GM23338 (cell line): ENCODE results near the gene ATF6. TPM values are rescaled to one million over a fixed set of nuclear protein-coding genes. Genes with fewer than 3 reads are reported as not detected.

Experiments
- ATAC-seq: fragments of 200-7000 bp; cut with Tn5 transposase; 3 replicates; pipeline ENCODE4 v1.9.1; 2020
- DNase-seq: peaks from one replicate; pipeline ENCODE4 v3.0.0-alpha.2; 2015; ENCODE audit warnings: low spot score
- H2AFZ ChIP-seq: fragments of 200-600 bp; sonication (generic); 2 replicates; pipeline ENCODE4 v1.8.0; 2016; ENCODE audit warnings: antibody characterized with exemption, mild to moderate bottlenecking, moderate library complexity
- H3F3A ChIP-seq: fragments of 200-600 bp; sonication (generic); replicated peaks from 2 replicates; pipeline ENCODE4 v1.8.0; 2017; ENCODE audit warnings: antibody characterized with exemption, mixed run types, low read depth
- H3K27ac ChIP-seq: fragments of 200-600 bp; sonication (generic); 2 replicates; pipeline ENCODE4 v1.6.1; 2016; ENCODE audit warnings: low read depth
- H3K27me3 ChIP-seq: fragments of 200-600 bp; sonication (generic); 2 replicates; pipeline ENCODE4 v1.8.0; 2016; ENCODE audit warnings: mild to moderate bottlenecking, mixed run types, moderate library complexity; ENCODE audit not compliant: insufficient read depth
- H3K36me3 ChIP-seq: fragments of 200-600 bp; sonication (generic); 2 replicates; pipeline ENCODE4 v1.8.0; 2016; ENCODE audit warnings: mild to moderate bottlenecking; ENCODE audit not compliant: insufficient read depth
- H3K4me1 ChIP-seq: fragments of 200-600 bp; sonication (generic); 2 replicates; pipeline ENCODE4 v1.8.0; 2016; ENCODE audit warnings: mild to moderate bottlenecking, moderate library complexity; ENCODE audit not compliant: insufficient read depth
- H3K4me2 ChIP-seq: fragments of 200-600 bp; sonication (generic); 2 replicates; pipeline ENCODE4 v1.7.1; 2017; ENCODE audit warnings: mixed run types
- H3K4me3 ChIP-seq: fragments of 200-600 bp; sonication (generic); 2 replicates; pipeline ENCODE4 v1.6.1; 2016; ENCODE audit warnings: mixed run types
- H3K79me2 ChIP-seq: fragments of 200-600 bp; sonication (generic); replicated peaks from 2 replicates; pipeline ENCODE4 v1.8.0; 2017; ENCODE audit warnings: mild to moderate bottlenecking; ENCODE audit not compliant: insufficient read depth
- H3K9me2 ChIP-seq: fragments of 200-600 bp; sonication (generic); 2 replicates; pipeline ENCODE4 v1.8.0; 2017; ENCODE audit not compliant: insufficient read depth
- H4K20me1 ChIP-seq: fragments of 200-600 bp; sonication (generic); replicated peaks from 2 replicates; pipeline ENCODE4 v1.8.0; 2017; ENCODE audit warnings: mild to moderate bottlenecking; ENCODE audit not compliant: insufficient read depth
- H3K27ac Mint-ChIP-seq: 2 replicates; pipeline ENCODE4 v1.8.0; 2020; ENCODE audit warnings: inconsistent platforms, mild to moderate bottlenecking, moderate library complexity, mixed read lengths
- H3K27me3 Mint-ChIP-seq: 3 replicates; pipeline ENCODE4 v1.8.0; 2022; ENCODE audit warnings: low read depth, mild to moderate bottlenecking, moderate library complexity, mixed read lengths, inconsistent platforms; ENCODE audit not compliant: insufficient read depth, poor library complexity
- H3K36me3 Mint-ChIP-seq: 3 replicates; pipeline ENCODE4 v1.8.0; 2021; ENCODE audit warnings: low read depth, mild to moderate bottlenecking, inconsistent platforms, moderate library complexity, mixed read lengths
- H3K4me1 Mint-ChIP-seq: 3 replicates; pipeline ENCODE4 v1.8.0; 2020; ENCODE audit warnings: mild to moderate bottlenecking, inconsistent platforms, mixed read lengths
- H3K4me3 Mint-ChIP-seq: 3 replicates; pipeline ENCODE4 v1.8.0; 2021; ENCODE audit warnings: moderate library complexity, mild to moderate bottlenecking, inconsistent platforms, mixed read lengths
- H3K9me3 Mint-ChIP-seq: 3 replicates; pipeline ENCODE4 v1.8.0; 2020; ENCODE audit warnings: moderate library complexity, mild to moderate bottlenecking, inconsistent platforms, mixed read lengths
- CTCF ChIP-seq, 2 experiments: fragments of 200-600 bp in 1 of 2; sonication (generic) in 1 of 2; conservative IDR thresholded peaks; 2 replicates each; pipeline versions ENCODE4 v1.5.1 to v1.6.1; 2016 to 2017; ENCODE audit warnings: antibody characterized with exemption in 2 of 2, low read depth in 2 of 2, mild to moderate bottlenecking in 2 of 2, moderate library complexity in 1 of 2
- ETS1 ChIP-seq: IDR thresholded peaks from 2 replicates; pipeline ENCODE4 v1.6.1; 2016; ENCODE audit warnings: antibody characterized with exemption
- EZH2phosphoT487 ChIP-seq: fragments of 200-600 bp; sonication (generic); IDR thresholded peaks from one replicate; pipeline ENCODE4 v1.8.1; 2018; ENCODE audit warnings: antibody characterized with exemption; ENCODE audit not compliant: unreplicated experiment
- JUNB ChIP-seq: IDR thresholded peaks from one replicate; pipeline ENCODE4 v1.6.1; 2016; ENCODE audit warnings: antibody characterized with exemption; ENCODE audit not compliant: unreplicated experiment
- NANOG ChIP-seq: IDR thresholded peaks from 2 replicates; pipeline ENCODE4 v1.6.1; 2016; ENCODE audit warnings: antibody characterized with exemption, borderline replicate concordance
- POLR2AphosphoS5 ChIP-seq: IDR thresholded peaks from 2 replicates; pipeline ENCODE4 v1.6.1; 2016; ENCODE audit warnings: antibody characterized with exemption, low read depth
- REST ChIP-seq: IDR thresholded peaks from one replicate; pipeline ENCODE4 v1.6.1; 2018; ENCODE audit warnings: antibody characterized with exemption; ENCODE audit not compliant: unreplicated experiment
- STAT1 ChIP-seq: IDR thresholded peaks from one replicate; pipeline ENCODE4 v1.6.1; 2016; ENCODE audit warnings: antibody characterized with exemption; ENCODE audit not compliant: unreplicated experiment
- ZNF114 ChIP-seq: fragments of 250-450 bp; sonication (Bioruptor Pico); IDR thresholded peaks from 2 replicates; pipeline ENCODE4 v1.5.0; 2020; ENCODE audit warnings: mild to moderate bottlenecking, moderate library complexity
- ZNF331 ChIP-seq: fragments of 250-450 bp; sonication (Bioruptor Pico); IDR thresholded peaks from 2 replicates; pipeline ENCODE4 v1.5.0; 2020; ENCODE audit warnings: low read depth, mild to moderate bottlenecking, moderate library complexity
- polyA plus RNA-seq: library from polyadenylated mRNA; unstranded; fragments of >200 nt; fragmentation: Nextera tagmentation; extraction: Ambion mirVana; gene quantifications from 2 replicates; pipeline ENCODE4 v1.2.1, GENCODE V29; 2016
- total RNA-seq: library from RNA; depleted of rRNA; stranded (reverse); fragments of >200 nt; shearing (Covaris generic); gene quantifications from 2 replicates; pipeline ENCODE4 v1.2.3, GENCODE V29; 2014

ATF6 gene
- total and polyA plus RNA-seq, 2 experiments from 2014 or later = 5.0 to 13.5 TPM

DNA sequence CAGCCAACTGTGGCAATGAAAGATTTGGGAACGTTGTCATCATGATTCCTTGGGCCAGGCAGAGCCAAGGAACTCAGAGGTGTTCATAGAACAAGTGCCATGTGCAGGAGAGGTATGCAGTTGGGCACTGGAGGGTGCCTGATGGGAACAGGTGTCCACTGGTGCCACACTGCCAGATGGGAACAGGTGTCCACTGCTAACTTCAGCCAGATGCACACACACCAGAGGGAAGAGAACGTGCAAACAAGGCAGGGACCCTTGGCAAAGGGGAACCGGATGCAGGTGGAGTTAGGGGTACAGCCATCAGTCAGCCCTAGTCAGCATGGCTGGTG is 244.0 kb downstream of the ATF6 start:
- H4K20me1 ChIP-seq = no peaks in the 10 kb centered on the region
- Mint-ChIP-seq H3K36me3 (peaks cover 13% of the 10 kb centered on the region; the same call in 1 of the 3 replicates), H3K4me3 (no peak overlapping the region), H3K27me3 (peaks cover 3% of the 10 kb centered on the region), H3K4me1 (peaks cover 32% of the 10 kb centered on the region), H3K27ac (no peak overlapping the region), H3K9me3 (peaks cover 3% of the 10 kb centered on the region; the same call in 2 of the 3 replicates)
- DNase-seq = no peak
- peaks cover 15% of the 10 kb centered on the region; the same call in 1 of the 2 replicates for H3K4me1 ChIP-seq
- H3K27me3 ChIP-seq = no peaks in the 10 kb centered on the region
- TF ChIP-seq ETS1 (no peak), STAT1 (no peak), EZH2phosphoT487 (no peak), REST (no peak)
- no peak for ATAC-seq
- H3K79me2 ChIP-seq = no peaks in the 10 kb centered on the region
- H3K4me3 ChIP-seq = no peak overlapping the region
- H3K4me2 ChIP-seq = no peak overlapping the region
- H3F3A ChIP-seq = no peaks in the 10 kb centered on the region
- no peak overlapping the region for H2AFZ ChIP-seq
- no peak overlapping the region for H3K27ac ChIP-seq
- no peaks in the 10 kb centered on the region for H3K9me2 ChIP-seq
- H3K36me3 ChIP-seq = no peaks in the 10 kb centered on the region

GRCh38 chr1:162011337-162012012 is 245.4 kb downstream of the ATF6 start:
- Histone ChIP-seq H3K9me2 (no peaks in the 10 kb centered on the region), H3F3A (no peaks in the 10 kb centered on the region), H3K27me3 (no peaks in the 10 kb centered on the region), H4K20me1 (no peaks in the 10 kb centered on the region), H3K27ac (no peak overlapping the region), H3K79me2 (no peaks in the 10 kb centered on the region), H3K4me3 (no peak overlapping the region), H2AFZ (no peak overlapping the region), H3K4me2 (no peak overlapping the region), H3K36me3 (no peaks in the 10 kb centered on the region), H3K4me1 (peaks cover 15% of the 10 kb centered on the region; the same call in 1 of the 2 replicates)
- DNase-seq = no peak
- H3K9me3 Mint-ChIP-seq = peaks cover 3% of the 10 kb centered on the region; the same call in 2 of the 3 replicates
- H3K27me3 Mint-ChIP-seq = peaks cover 1% of the 10 kb centered on the region
- H3K27ac Mint-ChIP-seq = no peak overlapping the region
- H3K36me3 Mint-ChIP-seq = peaks cover 13% of the 10 kb centered on the region; the same call in 1 of the 3 replicates
- ATAC-seq = no peak
- H3K4me1 Mint-ChIP-seq = peaks cover 39% of the 10 kb centered on the region
- H3K4me3 Mint-ChIP-seq = no peak overlapping the region
- no peak for TF ChIP-seq POLR2AphosphoS5
- no peak for TF ChIP-seq REST
- no peak for TF ChIP-seq ZNF114 (CRISPR knock-in tag)
- TF ChIP-seq EZH2phosphoT487 = no peak
- no peak for TF ChIP-seq NANOG
- no peak for TF ChIP-seq STAT1
- TF ChIP-seq ZNF331 (CRISPR knock-in tag) = no peak
- TF ChIP-seq JUNB = no peak
- no peak for TF ChIP-seq CTCF (conservative IDR thresholded peaks at IDR 0.05; ENCODE audit: low read depth in 2 of 2)
